Esophagus squamous epithelium (tissue), 4 donors: ENCODE measurements around the gene SLC2A4RG.

Experiments used
- CTCF ChIP-seq, 6 experiments: fragments of 450-650 bp in 4 of 6; fragments of 200-600 bp in 2 of 6; sonication (generic) in 2 of 6; IDR thresholded peaks; one replicate each; pipeline ENCODE4 v1.5.1; 2016 to 2019; ENCODE audit warnings: antibody characterized with exemption in 6 of 6, mild to moderate bottlenecking in 4 of 6, moderate library complexity in 4 of 6
- POLR2A ChIP-seq, 4 donors: fragments of 450-650 bp; IDR thresholded peaks; one replicate each; pipeline ENCODE4 v1.6.1; 2017; ENCODE audit warnings: antibody characterized with exemption in 4 of 4, mild to moderate bottlenecking in 4 of 4, moderate library complexity in 3 of 4

- TF ChIP-seq CTCF (IDR thresholded peaks at IDR 0.05) (no peak), POLR2A (IDR thresholded peaks at IDR 0.05) (no peak)
Observed at GRCh38 chr20:63777614-63778013, 38.0 kb downstream of the SLC2A4RG start.
